PFSK-1 (cell line): ENCODE data around the gene JADE2.

Experiments
- FOXP2 ChIP-seq: optimal IDR thresholded peaks from 2 replicates; pipeline ENCODE3; 2011; ENCODE audit warnings: borderline replicate concordance, control low read depth, inconsistent platforms; ENCODE audit not compliant: insufficient read depth; ENCODE audit errors: extremely low read length, extremely low read depth
- POLR2AphosphoS5 ChIP-seq: IDR thresholded peaks from 2 replicates; pipeline ENCODE4 v1.6.1; 2012; ENCODE audit warnings: low read depth, mild to moderate bottlenecking, control low read depth, low read length, moderate library complexity
- REST ChIP-seq, 2 experiments: IDR thresholded peaks; 2 replicates each; pipeline versions ENCODE4 v1.6.1 to v1.8.0; 2011 to 2012; ENCODE audit warnings: low read depth in 2 of 2, low read length in 2 of 2, control low read depth in 1 of 2, inconsistent platforms in 1 of 2, mild to moderate bottlenecking in 1 of 2, moderate library complexity in 1 of 2; ENCODE audit not compliant: insufficient read depth in 1 of 2
- SIN3A ChIP-seq: IDR thresholded peaks from 2 replicates; pipeline ENCODE4 v1.6.1; 2012; ENCODE audit warnings: mild to moderate bottlenecking, low read length, moderate library complexity, borderline replicate concordance; ENCODE audit not compliant: insufficient read depth
- TAF1 ChIP-seq: IDR thresholded peaks from 2 replicates; pipeline ENCODE4 v1.6.1; 2012; ENCODE audit warnings: low read length, control low read depth, borderline replicate concordance; ENCODE audit not compliant: insufficient read depth

JADE2 gene

GRCh38 chr5:134595458-134595838, 70.0 kb downstream of the JADE2 start:
- TF ChIP-seq FOXP2 (no peak), TAF1 (no peak), SIN3A (no peak), POLR2AphosphoS5 (no peak), REST (IDR thresholded peaks at IDR 0.05; ENCODE audit: insufficient read depth in 1 of 2, low read depth in 2 of 2, low read length in 2 of 2) (no peak)

- no peak for TF ChIP-seq TAF1
- TF ChIP-seq SIN3A, result no peak
- no peak for TF ChIP-seq FOXP2
- no peak for TF ChIP-seq REST (IDR thresholded peaks at IDR 0.05; ENCODE audit: insufficient read depth in 1 of 2, low read depth in 2 of 2, low read length in 2 of 2)
- TF ChIP-seq POLR2AphosphoS5, result no peak
Observed at GRCh38 chr5:134600600-134600999, 75.1 kb downstream of the JADE2 start.

GRCh38 chr5:134603059-134603458, 77.6 kb downstream of the JADE2 start:
- no peak for TF ChIP-seq FOXP2
- TF ChIP-seq REST (IDR thresholded peaks at IDR 0.05; ENCODE audit: insufficient read depth in 1 of 2, low read depth in 2 of 2, low read length in 2 of 2), result no peak
- TF ChIP-seq POLR2AphosphoS5, result no peak
- no peak for TF ChIP-seq SIN3A
- TF ChIP-seq TAF1, result no peak

GRCh38 chr5:134604908-134605307, 79.4 kb downstream of the JADE2 start:
- TF ChIP-seq REST (IDR thresholded peaks at IDR 0.05; ENCODE audit: insufficient read depth in 1 of 2, low read depth in 2 of 2, low read length in 2 of 2), result no peak
- no peak for TF ChIP-seq POLR2AphosphoS5
- TF ChIP-seq SIN3A, result no peak
- no peak for TF ChIP-seq TAF1
- TF ChIP-seq FOXP2, result no peak

GRCh38 chr5:134606726-134607125, 81.3 kb downstream of the JADE2 start:
- TF ChIP-seq REST (IDR thresholded peaks at IDR 0.05; ENCODE audit: insufficient read depth in 1 of 2, low read depth in 2 of 2, low read length in 2 of 2) (no peak), TAF1 (no peak), POLR2AphosphoS5 (no peak), SIN3A (no peak), FOXP2 (no peak)
